ENCODE data around the gene LCN1.
"Not testable (repeated sequence)": the region's sequence is repeated elsewhere in the genome, so short reads cannot be mapped to it uniquely, and the experiment has no call there.

The LCN1 gene

DNA sequence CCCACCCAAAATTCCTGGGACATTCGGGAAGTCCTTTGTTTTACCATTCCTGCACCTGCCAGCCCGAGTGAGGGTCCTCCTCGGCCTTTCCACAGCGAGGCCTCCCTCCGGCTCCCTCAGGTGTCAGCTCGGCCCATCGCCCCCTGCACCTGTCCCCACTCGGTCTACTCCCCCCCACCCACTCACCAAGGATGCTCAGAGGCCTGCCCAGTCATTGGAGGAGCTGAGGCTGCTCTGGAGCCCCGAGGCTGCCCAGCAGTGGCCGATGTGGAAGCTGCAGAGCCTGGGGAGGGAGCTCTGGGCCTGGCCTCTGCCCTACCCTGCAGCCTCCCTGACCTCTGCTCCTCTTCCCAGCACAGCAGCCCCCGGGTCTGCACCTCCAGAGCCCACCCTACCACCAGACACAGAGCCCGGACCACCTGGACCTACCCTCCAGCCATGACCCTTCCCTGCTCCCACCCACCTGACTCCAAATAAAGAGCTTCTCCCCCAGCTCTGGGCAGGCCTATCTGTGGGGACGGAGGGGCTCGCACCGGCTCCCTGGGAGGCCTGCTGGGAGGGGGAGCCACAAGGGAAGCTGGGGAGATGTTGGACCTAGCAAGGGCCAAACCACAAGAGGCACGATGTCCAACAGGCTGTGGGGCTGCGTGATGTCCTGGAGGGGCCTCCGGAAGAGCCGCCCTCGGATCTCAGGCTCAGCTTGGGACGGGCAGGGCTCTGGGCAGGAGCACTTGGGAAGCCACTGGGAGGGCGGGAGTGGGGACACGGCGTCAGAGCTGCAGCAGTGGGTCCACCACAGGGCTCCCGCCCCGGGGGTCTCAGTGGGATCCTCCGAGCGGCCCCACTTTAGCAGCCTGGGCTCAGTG, 28.5 kb downstream of the LCN1 start:
- not testable (repeated sequence) for DNase-seq

DNA sequence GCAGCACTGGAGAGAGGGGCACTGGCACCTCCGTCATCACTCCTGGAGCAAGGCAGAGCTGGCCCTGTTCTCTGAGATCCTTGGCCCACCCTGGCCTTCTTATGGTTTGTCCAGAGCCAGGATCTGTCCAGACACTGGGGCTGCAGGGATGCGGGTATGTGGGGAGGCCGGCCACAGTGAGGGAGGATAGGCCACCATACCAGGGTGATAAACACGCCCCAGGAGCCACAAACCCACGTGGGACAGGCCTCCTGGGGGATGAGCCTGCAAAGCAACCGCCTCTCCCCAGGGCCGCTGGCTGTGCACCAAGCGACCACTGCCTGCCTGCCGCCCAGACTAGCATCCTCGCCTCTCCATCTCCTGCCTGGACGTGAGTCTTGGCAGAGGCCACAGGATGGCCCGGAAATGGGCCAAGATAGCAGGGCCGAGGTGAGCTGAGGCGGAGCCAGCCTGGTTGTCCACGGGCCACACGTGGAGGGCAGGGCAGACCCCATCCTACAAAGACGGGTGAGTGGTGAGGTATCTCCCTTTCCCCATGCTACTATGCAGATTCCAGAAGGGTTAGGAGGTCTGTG, 29.2 kb downstream of the LCN1 start:
- DNase-seq, result no peak

DNA sequence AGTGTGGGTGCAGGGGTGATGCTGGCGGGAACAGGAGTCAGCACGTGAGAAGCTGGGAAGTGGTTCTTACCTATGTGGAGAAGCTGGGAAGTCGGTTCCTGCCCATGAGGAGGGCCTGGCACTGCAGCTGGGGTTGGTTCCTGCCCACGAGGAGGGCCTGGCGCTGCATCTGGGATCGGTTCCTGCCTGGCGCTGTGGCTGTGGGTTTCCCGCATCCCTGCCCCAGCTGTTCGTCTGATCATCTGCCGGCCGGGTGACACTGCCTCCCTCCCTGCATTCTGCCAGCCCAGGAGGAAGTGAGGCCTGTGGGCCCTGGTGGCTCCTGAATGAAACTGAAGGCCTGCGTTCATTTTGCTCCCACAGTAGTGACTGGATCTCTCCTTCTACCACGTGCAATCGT, 29.8 kb downstream of the LCN1 start:
- no peak for DNase-seq

DNA sequence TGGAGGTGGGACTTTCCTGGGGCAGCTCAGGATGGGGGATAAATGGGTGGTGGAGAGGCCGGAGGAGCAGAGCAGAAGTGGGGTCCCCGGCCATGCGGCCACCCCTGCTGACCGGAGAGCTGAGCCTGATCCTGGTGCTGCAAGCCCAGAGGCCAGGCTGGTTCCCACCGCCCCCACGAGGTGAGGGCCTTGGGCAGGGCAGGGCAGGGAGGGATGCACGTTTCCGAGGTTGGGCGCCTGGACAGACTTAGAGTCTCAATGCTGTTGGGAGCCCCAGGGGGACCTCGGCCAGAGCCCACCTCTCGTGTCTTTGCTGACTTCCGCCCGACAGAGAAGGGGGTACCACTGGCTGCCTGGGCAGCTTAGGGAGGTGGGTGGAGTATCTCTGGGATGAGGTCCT, 30.2 kb downstream of the LCN1 start:
- no peak for DNase-seq

DNA sequence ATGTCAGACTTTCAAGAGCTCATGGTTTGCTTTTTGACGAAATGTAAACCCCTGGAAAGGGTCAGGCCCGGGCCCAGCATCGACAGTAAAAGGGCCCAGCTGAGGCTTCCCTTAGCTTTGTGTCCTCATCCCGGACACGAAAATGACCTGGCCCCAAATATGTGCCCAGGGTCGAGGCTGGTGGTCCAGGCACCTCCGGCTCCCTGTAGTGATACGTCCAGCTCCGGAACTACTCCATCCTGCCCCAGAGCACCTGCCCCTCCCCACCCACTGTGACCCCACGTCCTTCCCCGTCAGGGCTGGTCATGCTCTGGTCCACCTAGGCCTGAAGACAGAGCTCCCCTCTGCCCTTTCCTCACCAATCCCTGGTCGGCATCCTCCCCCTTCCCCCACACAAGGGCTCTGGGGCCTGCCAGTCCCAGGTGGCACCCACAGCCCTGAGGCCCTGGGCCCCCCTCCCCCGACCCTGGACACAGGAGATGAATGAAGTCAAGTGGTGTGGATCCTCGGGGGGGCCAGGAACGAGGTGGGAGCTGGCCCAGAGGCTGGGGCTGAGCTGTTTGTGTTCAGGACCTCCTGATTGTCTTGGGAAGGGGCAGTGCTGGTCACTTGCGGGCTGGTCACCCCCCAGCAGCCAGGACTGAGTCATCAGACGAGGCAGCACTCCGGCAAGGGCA, 30.9 kb downstream of the LCN1 start:
- no peak for DNase-seq

DNA sequence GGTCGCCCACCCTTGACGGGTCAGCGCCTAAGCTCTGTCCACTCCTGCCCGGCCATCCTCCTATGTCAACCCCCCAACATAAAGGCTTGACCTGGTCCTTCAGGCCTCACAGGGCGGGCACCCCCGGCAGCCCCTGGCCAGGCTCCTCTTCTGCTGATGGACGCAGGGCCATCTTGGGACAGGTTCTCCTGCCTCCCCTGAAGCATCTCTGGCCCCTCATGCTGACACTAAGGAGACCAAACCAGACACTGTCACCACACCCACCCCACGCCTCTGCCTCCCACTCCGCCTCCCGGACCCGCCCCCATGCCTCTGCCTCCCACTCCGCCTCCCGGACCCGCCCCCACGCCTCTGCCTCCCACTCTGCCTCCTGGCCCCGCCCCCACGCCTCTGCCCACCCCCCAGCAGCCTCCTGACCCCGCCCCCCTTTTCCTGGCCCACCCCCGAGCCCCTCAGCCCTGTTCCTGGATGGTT, 31.5 kb downstream of the LCN1 start:
- DNase-seq, result no peak

DNA sequence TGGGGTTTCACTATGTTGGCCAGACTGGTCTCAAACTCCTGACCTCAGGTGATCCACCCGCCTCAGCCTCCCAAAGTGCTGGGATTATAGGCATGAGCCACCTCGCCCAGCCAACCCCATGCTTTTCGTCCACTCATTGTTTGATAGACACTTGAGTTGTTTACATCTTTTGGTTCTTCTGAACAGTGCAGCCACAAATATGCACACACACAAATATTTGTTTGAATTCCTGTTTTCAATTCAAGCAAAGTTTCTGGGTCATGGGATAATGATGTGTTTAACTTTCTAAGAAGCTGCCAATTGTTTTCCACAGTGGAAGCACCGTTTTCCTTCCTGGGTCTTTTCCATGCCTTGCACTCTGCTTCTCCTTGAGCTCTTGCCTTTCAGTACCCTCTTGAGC, 33.5 kb downstream of the LCN1 start:
- DNase-seq, result no peak

DNA sequence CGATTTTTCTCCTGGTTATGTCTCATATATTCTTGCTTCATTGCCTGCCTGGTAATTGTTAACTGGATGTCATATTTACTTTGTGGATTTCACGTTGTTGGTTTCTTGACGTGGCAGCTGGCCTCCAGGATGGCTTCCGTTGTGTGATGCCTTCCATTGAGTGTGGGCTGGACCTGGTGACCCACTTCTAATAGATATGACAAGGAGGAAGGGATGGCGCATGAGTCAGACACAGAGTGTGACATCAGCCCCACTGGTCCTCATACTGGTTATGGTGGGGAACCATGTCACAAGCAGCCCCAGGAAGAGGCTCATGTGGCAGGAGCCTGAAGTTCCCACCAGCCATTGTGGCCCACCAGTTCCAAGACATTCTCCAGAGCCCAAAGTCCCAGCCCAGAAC, 34.0 kb downstream of the LCN1 start:
- peak; percentile 4 for DNase-seq

DNA sequence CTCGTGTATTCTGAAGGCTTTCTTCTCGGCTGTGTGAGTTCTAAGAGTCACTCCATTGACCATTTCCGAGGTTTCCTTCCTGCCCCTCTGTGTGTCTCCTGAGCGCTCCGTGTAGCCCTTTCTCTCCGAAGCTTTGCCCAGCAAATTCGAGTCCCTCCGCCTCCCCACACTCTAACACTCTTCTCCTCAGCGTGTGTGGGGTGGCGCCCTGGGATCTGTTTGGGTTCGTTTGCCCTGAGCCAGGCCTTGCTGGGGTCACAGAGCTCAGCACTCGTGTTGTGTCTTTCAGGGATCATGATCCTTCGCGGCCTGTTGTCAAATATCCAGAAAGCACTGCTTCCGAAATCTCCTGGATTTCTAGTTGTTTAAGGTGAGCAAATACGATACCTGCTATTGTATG, 34.7 kb downstream of the LCN1 start:
- DNase-seq, result no peak

DNA sequence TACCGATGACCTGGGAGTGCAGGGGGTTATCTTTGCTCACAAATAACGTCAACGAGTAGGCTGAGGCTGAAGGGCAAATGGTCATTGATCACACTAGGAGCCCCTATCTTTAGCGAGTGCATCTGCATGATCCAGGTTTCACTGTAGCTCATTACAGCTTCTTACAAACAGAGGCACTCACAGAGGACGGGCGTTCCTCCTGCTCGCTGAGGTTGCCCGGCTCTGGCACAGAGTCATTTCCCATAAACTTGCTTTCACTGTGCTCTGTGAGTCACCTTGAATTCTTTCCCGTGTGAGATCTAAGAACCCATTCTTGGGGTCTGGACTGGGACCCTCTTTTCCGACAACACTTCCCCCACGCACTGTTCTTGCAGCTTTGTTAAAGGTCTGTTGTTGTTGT, 38.4 kb downstream of the LCN1 start:
- DNase-seq, result no peak

DNA sequence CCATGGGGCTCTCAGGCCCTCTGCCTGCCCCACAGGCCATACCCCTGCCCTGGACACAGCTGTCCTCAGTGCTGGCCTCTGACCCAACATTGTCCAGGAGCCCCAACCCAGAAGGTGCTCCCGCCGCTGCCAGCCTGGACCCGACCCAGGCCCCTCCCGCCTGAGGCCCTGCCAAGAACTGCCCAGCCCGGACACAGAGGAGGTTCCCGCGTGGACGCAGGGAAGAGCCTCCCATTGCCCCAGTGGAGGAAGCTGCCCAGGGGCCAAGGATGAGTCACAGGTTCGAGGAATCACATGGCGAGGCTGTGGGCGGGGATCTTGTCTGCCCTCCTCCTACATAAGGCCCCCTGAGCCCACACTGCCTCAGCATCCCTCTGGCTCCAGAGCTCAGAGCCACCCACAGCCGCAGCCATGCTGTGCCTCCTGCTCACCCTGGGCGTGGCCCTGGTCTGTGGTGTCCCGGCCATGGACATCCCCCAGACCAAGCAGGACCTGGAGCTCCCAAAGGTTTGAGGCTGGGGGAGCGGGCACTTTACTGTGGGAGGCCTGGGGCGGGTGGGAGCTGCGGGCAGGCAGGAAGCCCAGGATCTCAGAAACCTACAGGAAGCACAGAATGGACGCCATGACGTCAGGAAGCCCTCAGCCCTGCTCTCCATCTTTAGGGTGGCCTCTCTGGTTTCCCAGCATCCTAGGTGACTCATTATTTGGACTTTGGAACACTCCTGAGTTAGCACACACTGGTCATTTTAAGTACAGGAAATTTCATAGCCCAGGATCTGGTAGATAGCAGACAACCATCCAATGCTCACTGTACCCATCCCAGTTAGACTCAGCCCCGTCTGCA, 40.4 kb downstream of the LCN1 start, which contains the start of gene PAEP:
Gene PAEP, plus strand, starts transcription at position 366 of the 844 bp plus-strand sequence.
- DNase-seq, result no peak

DNA sequence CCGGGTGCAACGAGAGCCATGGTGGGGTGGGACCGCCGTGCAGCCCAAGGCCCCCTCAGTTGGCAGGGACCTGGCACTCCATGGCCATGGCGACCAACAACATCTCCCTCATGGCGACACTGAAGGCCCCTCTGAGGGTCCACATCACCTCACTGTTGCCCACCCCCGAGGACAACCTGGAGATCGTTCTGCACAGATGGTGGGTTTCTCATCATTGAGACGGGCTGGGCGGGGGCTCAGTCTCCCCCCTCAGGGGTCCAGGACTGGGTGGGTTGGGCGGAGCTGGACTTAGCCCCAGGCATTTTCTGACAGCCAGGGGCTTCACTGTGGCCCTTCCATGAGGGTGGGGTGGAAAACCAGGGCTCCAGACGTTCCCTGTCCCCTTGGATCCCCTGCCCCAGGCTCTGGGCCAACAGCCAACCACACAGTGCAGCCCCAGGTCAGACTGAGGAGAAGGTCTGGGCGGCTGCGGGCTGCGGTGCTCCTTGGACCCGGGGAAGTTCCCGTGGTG, 41.0 kb downstream of the LCN1 start:
- DNase-seq, result no peak

DNA sequence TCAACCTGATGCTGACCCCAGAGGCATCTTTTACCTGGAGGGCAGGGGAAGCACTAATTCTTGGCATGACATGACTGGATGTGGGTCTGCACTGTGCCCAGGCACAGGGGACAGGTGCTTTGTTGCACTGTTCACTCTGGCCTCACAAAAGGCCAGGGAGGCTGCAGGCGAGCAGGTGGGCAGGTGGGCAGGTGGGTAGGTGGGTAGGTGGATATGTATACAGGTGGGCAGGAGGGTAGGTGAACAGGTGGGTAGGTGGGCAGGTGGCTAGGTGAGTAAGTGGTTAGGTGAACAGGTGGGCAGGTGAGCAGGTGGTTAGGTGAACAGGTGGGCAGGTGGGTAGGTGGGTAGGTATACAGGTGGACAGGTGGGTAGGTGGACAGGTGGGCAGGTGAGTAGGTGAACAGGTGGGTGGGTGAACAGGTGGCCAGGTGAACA, 41.8 kb downstream of the LCN1 start:
- no peak for DNase-seq

DNA sequence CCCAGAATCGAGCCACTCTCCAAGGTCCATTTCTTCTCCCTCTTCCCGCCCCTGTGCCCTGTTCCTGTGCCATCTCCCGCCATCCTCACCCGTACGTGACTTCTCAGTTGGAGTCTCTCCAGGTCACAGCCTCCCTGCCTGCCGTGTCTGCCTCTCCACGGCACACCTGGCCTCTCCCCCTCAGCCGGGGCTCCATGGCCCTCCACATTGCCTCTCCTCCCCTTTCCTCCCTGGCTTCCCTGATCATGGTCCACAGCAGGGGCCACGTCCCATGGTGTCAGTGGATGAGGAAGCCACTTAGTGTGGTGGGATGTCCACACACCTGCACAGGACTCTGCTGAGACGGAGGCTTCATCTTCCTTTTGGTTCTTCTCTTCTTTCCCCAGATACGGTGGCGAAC, 42.6 kb downstream of the LCN1 start:
- DNase-seq, result no peak

DNA sequence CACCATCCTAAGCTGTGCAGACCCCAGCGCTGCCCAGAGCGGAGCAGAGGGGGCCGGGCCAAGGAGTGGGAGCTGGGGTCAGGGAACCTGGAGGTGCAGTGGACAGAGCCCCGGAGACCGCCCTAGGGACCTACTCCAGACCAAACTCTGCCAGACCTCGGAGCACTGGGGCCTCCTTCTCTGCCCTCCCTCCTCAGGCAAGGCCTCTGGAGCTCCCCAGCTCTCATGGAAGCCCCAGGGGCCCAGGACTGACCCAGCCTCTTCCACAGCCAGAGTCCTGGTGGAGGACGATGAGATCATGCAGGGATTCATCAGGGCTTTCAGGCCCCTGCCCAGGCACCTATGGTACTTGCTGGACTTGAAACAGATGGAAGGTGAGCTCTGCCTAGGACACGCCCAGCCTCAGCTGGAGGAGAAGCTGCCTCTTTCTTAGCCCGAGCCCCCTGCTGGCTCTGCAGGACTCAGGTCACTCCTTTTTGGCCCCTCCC, 43.9 kb downstream of the LCN1 start:
- no peak for DNase-seq

DNA sequence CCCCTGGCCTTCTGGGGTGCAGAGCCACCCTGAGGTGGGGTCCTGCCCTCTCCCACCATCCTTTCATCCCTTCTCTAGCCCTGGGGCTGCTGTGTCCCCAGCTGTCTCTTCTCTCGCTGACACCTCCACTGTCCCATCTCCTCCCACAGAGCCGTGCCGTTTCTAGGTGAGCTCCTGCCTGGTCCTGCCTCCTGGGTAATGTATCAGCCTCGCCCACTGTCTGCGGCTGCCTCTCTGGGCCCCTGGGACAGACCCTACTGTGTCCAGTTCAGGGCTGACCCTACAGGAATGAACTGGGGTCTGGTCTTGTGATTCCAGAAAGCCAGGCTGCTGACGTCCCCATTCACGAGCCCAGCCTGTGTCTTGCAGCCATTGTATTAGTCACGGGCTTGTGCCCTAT, 44.4 kb downstream of the LCN1 start:
- no peak for DNase-seq

DNA sequence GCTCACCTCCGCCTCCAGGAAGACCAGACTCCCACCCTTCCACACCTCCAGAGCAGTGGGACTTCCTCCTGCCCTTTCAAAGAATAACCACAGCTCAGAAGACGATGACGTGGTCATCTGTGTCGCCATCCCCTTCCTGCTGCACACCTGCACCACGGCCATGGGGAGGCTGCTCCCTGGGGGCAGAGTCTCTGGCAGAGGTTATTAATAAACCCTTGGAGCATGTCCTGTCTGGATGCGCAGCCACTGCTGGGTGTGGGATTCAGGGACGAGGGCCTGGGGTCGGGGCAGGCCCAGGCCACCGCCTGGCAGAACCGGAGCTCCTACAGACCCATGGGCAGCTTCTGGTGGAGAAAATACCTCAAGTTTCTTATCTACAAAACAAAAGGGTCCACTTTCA, 45.3 kb downstream of the LCN1 start:
- DNase-seq, result no peak

DNA sequence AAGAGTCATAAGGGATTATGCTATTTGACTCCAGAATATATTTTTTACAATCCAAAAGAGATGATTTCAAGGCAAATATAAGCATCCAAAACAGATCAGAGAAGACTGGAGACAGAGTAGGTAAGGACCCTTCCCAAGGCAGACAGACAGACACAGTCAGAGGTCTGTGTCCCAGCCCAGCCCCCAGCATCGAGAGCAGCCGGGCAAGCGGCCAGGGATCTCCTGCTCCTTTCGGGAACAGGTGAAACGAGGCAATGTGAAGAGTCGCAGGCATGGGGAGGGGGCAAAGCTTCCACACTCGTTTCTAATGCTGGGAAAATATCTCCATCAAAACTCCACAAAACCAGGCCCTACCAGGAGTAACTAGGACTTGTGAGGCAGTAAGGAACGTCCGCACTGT, 46.1 kb downstream of the LCN1 start:
- DNase-seq, result no peak

DNA sequence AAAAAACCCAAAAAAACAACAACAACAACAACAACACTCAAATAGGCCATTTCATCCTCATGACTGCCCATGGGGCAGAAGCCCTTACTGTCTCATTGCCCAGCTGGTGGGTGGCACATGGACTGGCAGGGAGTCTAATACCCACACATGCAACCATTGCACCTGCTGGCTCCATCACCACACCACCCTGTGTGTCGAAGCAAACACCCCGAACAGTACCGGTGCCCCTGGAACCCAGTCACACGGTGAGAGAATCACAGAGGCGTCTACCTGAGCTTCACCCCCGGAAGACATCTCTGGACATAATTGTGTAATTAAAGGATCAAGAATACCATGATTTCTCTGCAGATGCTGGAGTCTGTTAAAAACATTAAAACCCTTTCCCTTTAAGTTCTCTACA, 46.8 kb downstream of the LCN1 start:
- no peak for DNase-seq

DNA sequence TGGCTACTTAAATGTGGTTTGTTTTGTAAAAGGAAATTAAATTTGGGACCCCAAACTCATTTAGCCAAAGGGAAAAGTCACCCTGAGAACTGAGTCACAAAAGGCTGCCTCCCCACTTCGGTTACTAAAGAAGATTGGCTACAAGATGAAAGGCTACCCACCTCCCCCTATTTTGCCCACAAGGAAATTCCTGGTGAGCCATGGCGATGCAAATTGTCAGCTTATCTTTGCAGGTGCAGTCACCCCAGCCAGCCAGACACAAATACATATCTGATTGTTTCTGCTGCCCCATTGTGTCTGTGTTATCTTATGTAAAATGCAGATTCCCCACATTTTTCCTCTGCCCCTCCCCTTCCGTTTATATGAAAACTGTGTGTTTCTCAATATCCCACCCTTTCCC, 49.2 kb downstream of the LCN1 start:
- DNase-seq, result no peak

DNA sequence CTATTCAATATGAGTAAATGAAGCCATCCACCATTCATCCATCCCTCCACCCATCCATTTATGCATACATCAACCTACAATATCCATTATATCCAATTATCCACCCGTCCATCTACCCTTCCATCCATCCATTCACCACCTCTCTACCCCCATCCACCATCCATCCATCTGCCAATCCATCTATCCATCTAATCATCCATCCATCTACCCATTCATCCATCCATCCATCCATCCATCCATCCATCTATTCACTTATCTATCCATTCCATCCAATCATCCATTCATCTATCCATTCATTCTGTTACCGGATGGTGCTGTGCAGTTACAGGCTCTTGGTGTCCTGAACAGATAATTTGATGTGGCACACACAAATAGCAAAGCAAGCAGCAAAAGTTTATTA, 51.0 kb downstream of the LCN1 start:
- no peak for DNase-seq

DNA sequence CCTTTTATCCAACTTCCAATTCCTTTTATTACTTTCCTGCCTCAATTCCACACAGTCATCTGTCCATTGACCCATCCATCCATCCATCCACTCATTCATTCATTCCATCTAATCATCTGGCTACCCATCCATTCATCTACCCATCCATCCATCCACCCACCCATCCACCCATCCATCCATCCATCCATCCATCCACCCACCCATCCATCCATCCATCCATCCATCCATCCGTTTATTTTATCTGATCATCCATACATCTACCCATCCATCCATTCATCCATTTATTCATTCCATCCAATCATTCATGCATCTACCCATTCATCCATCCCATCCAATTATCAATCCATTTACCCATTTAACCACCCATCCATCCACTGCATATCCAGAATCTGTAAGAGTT, 51.9 kb downstream of the LCN1 start:
- DNase-seq, result no peak

DNA sequence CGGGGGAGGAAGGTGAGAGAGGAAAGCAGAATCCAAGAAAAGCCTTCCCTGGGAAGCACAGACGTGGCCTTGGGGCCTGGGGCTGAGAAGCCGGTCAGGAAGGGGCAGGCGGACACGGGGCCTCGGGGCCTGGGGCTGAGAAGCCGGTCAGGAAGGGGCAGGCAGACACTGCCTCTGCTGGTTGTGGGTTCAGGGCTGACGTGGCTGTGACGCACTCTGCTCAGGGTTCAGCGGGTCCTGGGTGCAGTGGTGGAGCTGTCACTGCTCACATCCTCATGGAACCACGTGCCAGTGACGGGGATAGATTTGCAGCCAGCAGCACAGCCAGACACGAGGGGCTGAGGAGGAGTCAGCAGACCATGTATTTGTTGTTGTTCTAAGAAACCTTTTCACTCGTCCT, 53.1 kb downstream of the LCN1 start:
- no peak for DNase-seq
